HL-60 (cell line): ENCODE data around the gene NCAPH2.
A peak's percentile ranks its signal among the peaks of the same experiment; 100 is the strongest.
"Not testable (repeated sequence)": the region's sequence is repeated elsewhere in the genome, so short reads cannot be mapped to it uniquely, and the experiment has no call there.

Experiments
- DNase-seq, 2 experiments: peaks; one replicate each; pipeline ENCODE4 v3.0.0-alpha.2; 2010 to 2020; ENCODE audit warnings: low read depth in 1 of 2, low spot score in 1 of 2
- H3K27ac ChIP-seq: fragments of 250-450 bp; sonication (Bioruptor Pico); replicated peaks from 2 replicates; pipeline ENCODE4 v1.5.1; 2020; ENCODE audit warnings: mild to moderate bottlenecking, moderate library complexity
- H3K27me3 ChIP-seq: fragments of 250-450 bp; sonication (Bioruptor Pico); 2 replicates; pipeline ENCODE4 v1.5.1; 2021; ENCODE audit warnings: mild to moderate bottlenecking, moderate library complexity; ENCODE audit not compliant: insufficient read depth, poor library complexity, severe bottlenecking
- H3K4me3 ChIP-seq: replicated peaks from 2 replicates; pipeline ENCODE4 v1.5.1; 2011; ENCODE audit warnings: mild to moderate bottlenecking, control low read depth, low read length; ENCODE audit not compliant: insufficient read depth
- GABPA ChIP-seq: IDR thresholded peaks from 2 replicates; pipeline ENCODE4 v1.6.1; 2012; ENCODE audit warnings: low read depth
- POLR2AphosphoS5 ChIP-seq: IDR thresholded peaks from 2 replicates; pipeline ENCODE4 v1.6.1; 2012; ENCODE audit warnings: low read depth
- SPI1 ChIP-seq: IDR thresholded peaks from 2 replicates; pipeline ENCODE4 v1.6.1; 2012; ENCODE audit warnings: low read depth, mild to moderate bottlenecking, borderline replicate concordance
- TF ChIP-seq, protein P1 (sequence below): IDR thresholded peaks from 2 replicates; pipeline ENCODE4 v1.6.1; 2012; ENCODE audit warnings: low read depth; ENCODE audit not compliant: insufficient replicate concordance
- TF ChIP-seq, protein P2 (sequence below): IDR thresholded peaks from one replicate; pipeline ENCODE4 v1.5.1; 2011; ENCODE audit warnings: low read length, control low read depth, inconsistent platforms; ENCODE audit not compliant: insufficient read depth

The NCAPH2 gene

GRCh38 chr22:50531962-50532674, 24.1 kb downstream of the NCAPH2 start:
- Histone ChIP-seq H3K27me3 (no peaks in the 10 kb centered on the region), H3K4me3 (peak overlapping the region; percentile 58), H3K27ac (peak overlapping the region; percentile 99)
- peak in 1 of 2 experiments; percentile 47 for DNase-seq
- no peak for TF ChIP-seq POLR2AphosphoS5
- TF ChIP-seq, protein P1, sequence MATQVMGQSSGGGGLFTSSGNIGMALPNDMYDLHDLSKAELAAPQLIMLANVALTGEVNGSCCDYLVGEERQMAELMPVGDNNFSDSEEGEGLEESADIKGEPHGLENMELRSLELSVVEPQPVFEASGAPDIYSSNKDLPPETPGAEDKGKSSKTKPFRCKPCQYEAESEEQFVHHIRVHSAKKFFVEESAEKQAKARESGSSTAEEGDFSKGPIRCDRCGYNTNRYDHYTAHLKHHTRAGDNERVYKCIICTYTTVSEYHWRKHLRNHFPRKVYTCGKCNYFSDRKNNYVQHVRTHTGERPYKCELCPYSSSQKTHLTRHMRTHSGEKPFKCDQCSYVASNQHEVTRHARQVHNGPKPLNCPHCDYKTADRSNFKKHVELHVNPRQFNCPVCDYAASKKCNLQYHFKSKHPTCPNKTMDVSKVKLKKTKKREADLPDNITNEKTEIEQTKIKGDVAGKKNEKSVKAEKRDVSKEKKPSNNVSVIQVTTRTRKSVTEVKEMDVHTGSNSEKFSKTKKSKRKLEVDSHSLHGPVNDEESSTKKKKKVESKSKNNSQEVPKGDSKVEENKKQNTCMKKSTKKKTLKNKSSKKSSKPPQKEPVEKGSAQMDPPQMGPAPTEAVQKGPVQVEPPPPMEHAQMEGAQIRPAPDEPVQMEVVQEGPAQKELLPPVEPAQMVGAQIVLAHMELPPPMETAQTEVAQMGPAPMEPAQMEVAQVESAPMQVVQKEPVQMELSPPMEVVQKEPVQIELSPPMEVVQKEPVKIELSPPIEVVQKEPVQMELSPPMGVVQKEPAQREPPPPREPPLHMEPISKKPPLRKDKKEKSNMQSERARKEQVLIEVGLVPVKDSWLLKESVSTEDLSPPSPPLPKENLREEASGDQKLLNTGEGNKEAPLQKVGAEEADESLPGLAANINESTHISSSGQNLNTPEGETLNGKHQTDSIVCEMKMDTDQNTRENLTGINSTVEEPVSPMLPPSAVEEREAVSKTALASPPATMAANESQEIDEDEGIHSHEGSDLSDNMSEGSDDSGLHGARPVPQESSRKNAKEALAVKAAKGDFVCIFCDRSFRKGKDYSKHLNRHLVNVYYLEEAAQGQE, result no peak
- no peak for TF ChIP-seq GABPA
- TF ChIP-seq, protein P2, sequence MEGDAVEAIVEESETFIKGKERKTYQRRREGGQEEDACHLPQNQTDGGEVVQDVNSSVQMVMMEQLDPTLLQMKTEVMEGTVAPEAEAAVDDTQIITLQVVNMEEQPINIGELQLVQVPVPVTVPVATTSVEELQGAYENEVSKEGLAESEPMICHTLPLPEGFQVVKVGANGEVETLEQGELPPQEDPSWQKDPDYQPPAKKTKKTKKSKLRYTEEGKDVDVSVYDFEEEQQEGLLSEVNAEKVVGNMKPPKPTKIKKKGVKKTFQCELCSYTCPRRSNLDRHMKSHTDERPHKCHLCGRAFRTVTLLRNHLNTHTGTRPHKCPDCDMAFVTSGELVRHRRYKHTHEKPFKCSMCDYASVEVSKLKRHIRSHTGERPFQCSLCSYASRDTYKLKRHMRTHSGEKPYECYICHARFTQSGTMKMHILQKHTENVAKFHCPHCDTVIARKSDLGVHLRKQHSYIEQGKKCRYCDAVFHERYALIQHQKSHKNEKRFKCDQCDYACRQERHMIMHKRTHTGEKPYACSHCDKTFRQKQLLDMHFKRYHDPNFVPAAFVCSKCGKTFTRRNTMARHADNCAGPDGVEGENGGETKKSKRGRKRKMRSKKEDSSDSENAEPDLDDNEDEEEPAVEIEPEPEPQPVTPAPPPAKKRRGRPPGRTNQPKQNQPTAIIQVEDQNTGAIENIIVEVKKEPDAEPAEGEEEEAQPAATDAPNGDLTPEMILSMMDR, result no peak
- no peak for TF ChIP-seq SPI1

- TF ChIP-seq, protein P2, result no peak
- TF ChIP-seq POLR2AphosphoS5 (no peak), SPI1 (no peak), GABPA (no peak)
- TF ChIP-seq, protein P1, result no peak
- DNase-seq, result no peak
- peak overlapping the region; percentile 99 for H3K27ac ChIP-seq
- no peak overlapping the region for H3K4me3 ChIP-seq
- H3K27me3 ChIP-seq, result no peaks in the 10 kb centered on the region
Observed at GRCh38 chr22:50532824-50533796, 25.1 kb downstream of the NCAPH2 start.

GRCh38 chr22:50533856-50534711, 26.1 kb downstream of the NCAPH2 start:
- TF ChIP-seq SPI1, result peak; percentile 11; the same call in 1 of the 2 replicates
- peak; percentile 70 to 78 for DNase-seq
- peak overlapping the region; percentile 99 for H3K27ac ChIP-seq
- not testable (repeated sequence) for H3K4me3 ChIP-seq, H3K27me3 ChIP-seq
